GM23338 (cell line): ENCODE measurements around the gene SGSM1.

Source experiments
- CREB1 ChIP-seq: fragments of 250-450 bp; sonication (Bioruptor Pico); IDR thresholded peaks from 2 replicates; pipeline ENCODE4 v1.5.0; 2020; ENCODE audit warnings: low read depth, mild to moderate bottlenecking, moderate library complexity
- CTCF ChIP-seq, 2 experiments: fragments of 200-600 bp in 1 of 2; sonication (generic) in 1 of 2; conservative IDR thresholded peaks; 2 replicates each; pipeline versions ENCODE4 v1.5.1 to v1.6.1; 2016 to 2017; ENCODE audit warnings: antibody characterized with exemption in 2 of 2, low read depth in 2 of 2, mild to moderate bottlenecking in 2 of 2, moderate library complexity in 1 of 2
- ETS1 ChIP-seq: IDR thresholded peaks from 2 replicates; pipeline ENCODE4 v1.6.1; 2016; ENCODE audit warnings: antibody characterized with exemption
- EZH2 ChIP-seq: fragments of 200-600 bp; sonication (generic); IDR thresholded peaks from one replicate; pipeline ENCODE4 v1.8.0; 2017; ENCODE audit warnings: antibody characterized with exemption, mild to moderate bottlenecking, low read depth; ENCODE audit not compliant: unreplicated experiment
- JUNB ChIP-seq: IDR thresholded peaks from one replicate; pipeline ENCODE4 v1.6.1; 2016; ENCODE audit warnings: antibody characterized with exemption; ENCODE audit not compliant: unreplicated experiment
- POLR2AphosphoS5 ChIP-seq: IDR thresholded peaks from 2 replicates; pipeline ENCODE4 v1.6.1; 2016; ENCODE audit warnings: antibody characterized with exemption, low read depth
- REST ChIP-seq: IDR thresholded peaks from one replicate; pipeline ENCODE4 v1.6.1; 2018; ENCODE audit warnings: antibody characterized with exemption; ENCODE audit not compliant: unreplicated experiment

- TF ChIP-seq CTCF (conservative IDR thresholded peaks at IDR 0.05; ENCODE audit: low read depth in 2 of 2) (no peak), CREB1 (CRISPR knock-in tag) (no peak), EZH2 (no peak), ETS1 (no peak), JUNB (no peak), REST (no peak), POLR2AphosphoS5 (no peak)
Measured at GRCh38 chr22:24930678-24931077, 124.7 kb downstream of the SGSM1 start.
